ENCODE data around the gene SNCB. TPM values are rescaled to one million over a fixed set of nuclear protein-coding genes. Genes with fewer than 3 reads are reported as not detected.

The SNCB gene
- total RNA-seq, 1 donor from 2014 or later = not detected

DNA sequence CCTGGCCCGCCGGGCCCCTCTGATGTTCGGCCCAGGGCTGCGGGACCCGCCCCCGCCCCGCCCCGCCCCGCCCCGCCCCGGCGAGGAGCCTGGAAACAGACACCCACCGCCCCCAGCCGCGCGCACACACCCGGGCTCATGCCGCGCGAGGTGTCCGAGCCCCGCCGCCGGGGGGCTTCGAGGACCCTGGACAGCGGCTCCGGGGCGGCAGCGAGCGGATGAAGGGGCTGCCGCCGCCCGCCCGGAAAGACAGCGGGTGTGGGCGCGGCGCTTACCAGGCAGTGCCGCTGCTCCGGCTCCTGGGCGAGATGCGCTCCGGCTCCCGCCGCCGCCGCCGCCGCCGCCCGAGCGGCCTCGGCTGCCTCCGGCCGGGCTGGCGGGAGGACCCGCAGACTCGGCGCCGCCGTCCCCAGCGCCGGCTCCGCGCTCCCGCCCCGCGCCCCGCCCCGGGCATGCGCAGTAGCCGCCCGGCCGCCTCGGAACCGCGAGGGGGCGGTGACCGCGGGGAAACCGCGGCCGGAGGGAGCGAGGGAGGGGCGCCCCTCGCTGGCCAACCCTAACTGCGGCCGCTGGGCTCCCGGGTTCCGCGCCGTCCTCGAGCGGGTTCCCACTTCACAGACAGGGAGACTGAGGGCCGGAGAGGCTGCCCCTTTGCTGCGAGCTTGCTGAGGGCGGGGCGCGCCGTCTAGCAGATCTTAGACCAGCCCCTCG is 20.5 kb downstream of the SNCB start, which contains the start of gene GPRIN1:
GPRIN1 (minus strand) TSS at position 433 of the 711 bp plus-strand sequence. CDS start 10,322 bp downstream, outside the sequence.
- FAIRE-seq (no peak), DNase-seq (ENCODE audit: low read depth) (no peak)
- TF ChIP-seq, protein P1, sequence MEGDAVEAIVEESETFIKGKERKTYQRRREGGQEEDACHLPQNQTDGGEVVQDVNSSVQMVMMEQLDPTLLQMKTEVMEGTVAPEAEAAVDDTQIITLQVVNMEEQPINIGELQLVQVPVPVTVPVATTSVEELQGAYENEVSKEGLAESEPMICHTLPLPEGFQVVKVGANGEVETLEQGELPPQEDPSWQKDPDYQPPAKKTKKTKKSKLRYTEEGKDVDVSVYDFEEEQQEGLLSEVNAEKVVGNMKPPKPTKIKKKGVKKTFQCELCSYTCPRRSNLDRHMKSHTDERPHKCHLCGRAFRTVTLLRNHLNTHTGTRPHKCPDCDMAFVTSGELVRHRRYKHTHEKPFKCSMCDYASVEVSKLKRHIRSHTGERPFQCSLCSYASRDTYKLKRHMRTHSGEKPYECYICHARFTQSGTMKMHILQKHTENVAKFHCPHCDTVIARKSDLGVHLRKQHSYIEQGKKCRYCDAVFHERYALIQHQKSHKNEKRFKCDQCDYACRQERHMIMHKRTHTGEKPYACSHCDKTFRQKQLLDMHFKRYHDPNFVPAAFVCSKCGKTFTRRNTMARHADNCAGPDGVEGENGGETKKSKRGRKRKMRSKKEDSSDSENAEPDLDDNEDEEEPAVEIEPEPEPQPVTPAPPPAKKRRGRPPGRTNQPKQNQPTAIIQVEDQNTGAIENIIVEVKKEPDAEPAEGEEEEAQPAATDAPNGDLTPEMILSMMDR (IDR thresholded peaks at IDR 0.05; ENCODE audit: insufficient read depth, low read length, severe bottlenecking) = peak; percentile 40

DNA sequence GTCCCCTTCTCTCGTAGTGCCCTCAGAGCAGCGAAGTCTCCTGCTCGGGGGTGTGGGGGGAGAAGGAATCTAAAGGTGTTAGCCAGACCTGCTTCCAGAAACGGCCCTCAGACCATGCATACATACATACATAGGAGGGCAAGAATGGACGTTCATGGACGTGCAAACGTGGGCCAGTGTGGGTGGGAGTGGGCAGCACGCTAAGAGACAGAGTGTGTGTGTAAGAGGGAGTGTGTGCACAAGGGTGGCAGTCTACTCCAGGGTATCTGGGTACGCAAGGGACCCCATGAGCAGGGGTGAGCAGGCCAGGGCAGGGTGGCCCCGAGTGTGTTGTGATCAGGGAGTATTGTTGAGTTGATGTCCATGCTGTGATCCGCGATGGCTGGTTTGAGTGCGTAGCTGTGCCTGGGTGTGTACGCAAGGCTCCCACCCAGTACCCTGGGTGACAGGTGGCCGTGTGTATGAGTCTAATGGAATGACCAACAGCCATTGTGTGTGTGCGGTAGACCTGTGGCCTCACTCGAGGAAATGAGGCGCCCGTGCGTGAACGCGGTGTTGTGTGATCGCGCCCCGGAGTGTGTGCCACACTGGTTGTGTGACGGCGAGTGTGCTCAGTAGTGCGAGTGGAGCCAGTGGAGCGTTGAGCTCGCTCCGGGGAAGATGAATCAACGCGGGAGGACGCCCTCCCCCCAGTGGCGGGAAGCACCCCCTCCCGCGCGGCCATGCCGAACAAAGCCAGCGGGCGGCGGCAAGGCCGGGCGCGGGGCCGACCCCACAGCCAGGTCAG is 21.2 kb downstream of the SNCB start:
- Histone ChIP-seq H3K27me3 (ENCODE audit: control insufficient read depth, insufficient read depth, low read length) (no peaks in the 10 kb centered on the region), H3K36me3 (ENCODE audit: control insufficient read depth, insufficient read depth, low read length) (no peaks in the 10 kb centered on the region), H3K4me3 (ENCODE audit: low read depth, low read length) (peak overlapping the region; percentile 56)
- FAIRE-seq (no peak), DNase-seq (ENCODE audit: low read depth) (no peak)
- TF ChIP-seq, protein P1 (IDR thresholded peaks at IDR 0.05; ENCODE audit: insufficient read depth, low read length, severe bottlenecking) = no peak

More for the DNA sequence above, 20.5 kb downstream of the SNCB start, which contains the start of gene GPRIN1:
- H3K36me3 ChIP-seq (ENCODE audit: control insufficient read depth, insufficient read depth, low read length) = no peaks in the 10 kb centered on the region
- peak within 1 kb of the TSS; percentile 56 for H3K4me3 ChIP-seq (ENCODE audit: low read depth, low read length)
- no peaks in the 10 kb centered on the region for H3K27me3 ChIP-seq (ENCODE audit: control insufficient read depth, insufficient read depth, low read length)

DNA sequence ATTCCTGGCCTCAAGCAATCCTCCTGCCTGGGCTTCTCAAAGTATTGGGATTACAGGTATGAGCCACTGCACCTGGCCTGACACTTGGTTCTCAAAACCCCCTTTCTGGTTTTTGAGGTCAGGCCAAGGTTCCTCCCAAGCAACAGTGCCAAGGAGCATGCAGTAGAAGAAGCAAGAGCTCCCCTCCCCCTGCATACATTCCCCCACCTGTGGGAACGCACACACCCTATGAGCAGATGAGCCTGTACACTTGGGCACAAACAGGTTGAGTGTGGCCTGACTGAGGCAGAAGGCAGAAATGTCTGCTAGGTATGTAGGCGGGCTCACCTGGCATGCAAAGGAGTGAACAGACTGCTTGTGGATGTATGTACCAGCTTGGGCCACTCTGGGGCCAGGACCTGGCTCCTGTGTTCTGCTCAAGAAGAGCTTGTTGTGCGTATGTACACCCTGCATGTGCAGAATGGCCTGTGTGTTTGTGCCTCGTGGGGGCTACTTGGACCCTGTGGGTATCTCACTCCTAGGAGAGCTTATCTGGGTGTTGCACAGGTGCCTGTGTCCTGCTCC is 22.1 kb downstream of the SNCB start:
- TF ChIP-seq, protein P1 (IDR thresholded peaks at IDR 0.05; ENCODE audit: insufficient read depth, low read length, severe bottlenecking) = no peak
- Histone ChIP-seq H3K36me3 (ENCODE audit: control insufficient read depth, insufficient read depth, low read length) (no peaks in the 10 kb centered on the region), H3K4me3 (ENCODE audit: low read depth, low read length) (no peak overlapping the region), H3K27me3 (ENCODE audit: control insufficient read depth, insufficient read depth, low read length) (no peaks in the 10 kb centered on the region)
- DNase-seq (ENCODE audit: low read depth) = no peak
- no peak for FAIRE-seq

DNA sequence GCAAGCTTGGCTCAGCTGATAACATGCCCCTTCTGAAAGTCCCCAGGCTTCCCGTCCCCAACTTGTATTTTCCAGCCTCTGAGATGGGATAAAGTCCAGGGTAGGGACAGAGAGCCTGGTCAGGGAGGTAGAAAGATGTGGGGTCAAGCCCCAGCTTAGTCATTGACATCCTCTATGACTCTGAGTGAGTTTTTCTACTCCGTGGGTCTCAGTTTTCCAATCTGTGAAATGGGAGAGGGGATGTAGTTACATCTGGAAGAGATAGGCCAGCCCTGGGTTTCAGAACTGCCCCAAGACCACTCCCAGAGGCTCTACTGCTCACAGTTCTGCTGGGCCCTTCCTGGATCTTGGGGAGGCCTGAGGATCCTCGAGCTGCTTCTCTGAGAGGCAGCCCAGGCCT is 23.5 kb downstream of the SNCB start:
- DNase-seq (ENCODE audit: low read depth) (no peak), FAIRE-seq (no peak)
- no peaks in the 10 kb centered on the region for H3K27me3 ChIP-seq (ENCODE audit: control insufficient read depth, insufficient read depth, low read length)
- no peak overlapping the region for H3K4me3 ChIP-seq (ENCODE audit: low read depth, low read length)
- TF ChIP-seq, protein P1 (IDR thresholded peaks at IDR 0.05; ENCODE audit: insufficient read depth, low read length, severe bottlenecking) = no peak
- H3K36me3 ChIP-seq (ENCODE audit: control insufficient read depth, insufficient read depth, low read length) = no peaks in the 10 kb centered on the region

DNA sequence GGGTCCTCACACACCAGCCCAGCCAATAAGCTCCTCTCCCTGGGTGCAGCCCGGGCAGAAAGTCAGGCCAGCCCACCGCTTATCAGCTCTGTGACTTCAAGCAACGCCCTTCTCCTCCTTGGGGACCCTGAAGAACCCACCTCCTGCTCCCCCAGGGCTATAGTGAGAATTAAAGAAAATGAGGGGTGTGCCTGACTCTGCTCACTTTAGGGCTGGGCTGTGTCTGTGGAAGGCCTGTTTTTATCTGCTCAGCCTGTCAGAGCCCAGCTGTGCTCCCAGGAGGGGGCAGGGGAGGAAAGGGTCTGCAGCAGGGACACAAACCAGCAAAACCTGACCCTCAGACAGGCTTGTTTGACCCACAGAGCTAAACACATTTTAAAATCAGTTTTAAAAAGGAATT is 24.3 kb downstream of the SNCB start:
- no peak overlapping the region for H3K4me3 ChIP-seq (ENCODE audit: low read depth, low read length)
- no peak for DNase-seq (ENCODE audit: low read depth)
- TF ChIP-seq, protein P1 (IDR thresholded peaks at IDR 0.05; ENCODE audit: insufficient read depth, low read length, severe bottlenecking) = no peak
- FAIRE-seq = no peak
- no peaks in the 10 kb centered on the region for H3K27me3 ChIP-seq (ENCODE audit: control insufficient read depth, insufficient read depth, low read length)
- no peaks in the 10 kb centered on the region for H3K36me3 ChIP-seq (ENCODE audit: control insufficient read depth, insufficient read depth, low read length)
